Measurements from ENCODE around the gene PPP3CA. TPM values are rescaled to one million over a fixed set of nuclear protein-coding genes. Genes with fewer than 3 reads are reported as not detected.

PPP3CA gene
- total and polyA plus RNA-seq, 2 experiments from 2014 or later, result 27.0 to 45.2 TPM

DNA sequence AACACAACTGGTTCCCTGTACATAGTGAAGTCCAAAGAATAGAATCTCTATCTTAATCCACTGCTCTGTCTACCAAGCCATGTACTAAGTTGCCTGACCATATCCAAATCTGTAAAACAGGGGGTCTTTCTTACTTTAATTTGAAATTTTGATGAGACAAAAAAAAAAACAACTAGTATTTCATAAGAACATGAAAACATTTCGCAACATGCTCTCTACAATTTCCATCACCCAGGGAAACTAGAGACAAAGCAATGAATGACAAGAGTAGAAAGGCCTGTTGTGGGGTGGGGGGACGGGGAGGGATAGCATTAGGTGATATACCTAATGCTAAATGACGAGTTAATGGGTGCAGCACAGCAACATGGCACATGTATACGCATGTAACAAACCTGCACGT, 279.9 kb downstream of the PPP3CA start:
- Histone ChIP-seq H3K9me2 (ENCODE audit: insufficient read depth) (no peaks in the 10 kb centered on the region), H3K4me1 (ENCODE audit: insufficient read depth) (no peaks in the 10 kb centered on the region), H3F3A (replicated peaks; ENCODE audit: low read depth) (no peaks in the 10 kb centered on the region), H3K36me3 (ENCODE audit: insufficient read depth) (no peaks in the 10 kb centered on the region), H3K79me2 (replicated peaks; ENCODE audit: insufficient read depth) (no peaks in the 10 kb centered on the region), H3K27me3 (ENCODE audit: insufficient read depth) (no peaks in the 10 kb centered on the region), H2AFZ (no peak overlapping the region), H3K4me3 (no peak overlapping the region), H3K27ac (ENCODE audit: low read depth) (no peak overlapping the region), H4K20me1 (replicated peaks; ENCODE audit: insufficient read depth) (no peaks in the 10 kb centered on the region), H3K4me2 (no peak overlapping the region)
- DNase-seq (ENCODE audit: low spot score) (no peak), ATAC-seq (no peak)
- Mint-ChIP-seq H3K9me3 (no peaks in the 10 kb centered on the region), H3K36me3 (ENCODE audit: low read depth) (no peaks in the 10 kb centered on the region), H3K4me3 (no peak overlapping the region), H3K27me3 (ENCODE audit: insufficient read depth, low read depth, poor library complexity) (no peaks in the 10 kb centered on the region), H3K4me1 (peaks cover 13% of the 10 kb centered on the region; the same call in 2 of the 3 replicates), H3K27ac (no peak overlapping the region)
- TF ChIP-seq, protein P1, sequence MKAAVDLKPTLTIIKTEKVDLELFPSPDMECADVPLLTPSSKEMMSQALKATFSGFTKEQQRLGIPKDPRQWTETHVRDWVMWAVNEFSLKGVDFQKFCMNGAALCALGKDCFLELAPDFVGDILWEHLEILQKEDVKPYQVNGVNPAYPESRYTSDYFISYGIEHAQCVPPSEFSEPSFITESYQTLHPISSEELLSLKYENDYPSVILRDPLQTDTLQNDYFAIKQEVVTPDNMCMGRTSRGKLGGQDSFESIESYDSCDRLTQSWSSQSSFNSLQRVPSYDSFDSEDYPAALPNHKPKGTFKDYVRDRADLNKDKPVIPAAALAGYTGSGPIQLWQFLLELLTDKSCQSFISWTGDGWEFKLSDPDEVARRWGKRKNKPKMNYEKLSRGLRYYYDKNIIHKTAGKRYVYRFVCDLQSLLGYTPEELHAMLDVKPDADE (IDR thresholded peaks at IDR 0.05), result no peak
- no peak for TF ChIP-seq EZH2phosphoT487 (IDR thresholded peaks at IDR 0.05; ENCODE audit: unreplicated experiment)
- TF ChIP-seq ZNF331 (CRISPR knock-in tag; IDR thresholded peaks at IDR 0.05; ENCODE audit: low read depth), result no peak
- TF ChIP-seq CTCF (conservative IDR thresholded peaks at IDR 0.05; ENCODE audit: low read depth in 2 of 2), result no peak
- TF ChIP-seq STAT1 (IDR thresholded peaks at IDR 0.05; ENCODE audit: unreplicated experiment), result no peak
- TF ChIP-seq REST (IDR thresholded peaks at IDR 0.05; ENCODE audit: unreplicated experiment), result no peak
- no peak for TF ChIP-seq JUNB (IDR thresholded peaks at IDR 0.05; ENCODE audit: unreplicated experiment)
- no peak for TF ChIP-seq CREB1 (CRISPR knock-in tag; IDR thresholded peaks at IDR 0.05; ENCODE audit: low read depth)
- no peak for TF ChIP-seq POLR2AphosphoS5 (IDR thresholded peaks at IDR 0.05; ENCODE audit: low read depth)
- no peak for TF ChIP-seq NANOG (IDR thresholded peaks at IDR 0.05; ENCODE audit: borderline replicate concordance)
- no peak for TF ChIP-seq ZNF114 (CRISPR knock-in tag; IDR thresholded peaks at IDR 0.05)
- TF ChIP-seq ZNF462 (CRISPR knock-in tag; IDR thresholded peaks at IDR 0.05), result no peak
